CD4-positive, alpha-beta T cell treated with Interleukin-4 for 1 hour (primary cell): ENCODE data around the gene CDH13.

Experiments
- DNase-seq, 2 donors: peaks; one replicate each; pipeline ENCODE4 v3.0.0-alpha.2; 2020 to 2022

Gene CDH13

DNA sequence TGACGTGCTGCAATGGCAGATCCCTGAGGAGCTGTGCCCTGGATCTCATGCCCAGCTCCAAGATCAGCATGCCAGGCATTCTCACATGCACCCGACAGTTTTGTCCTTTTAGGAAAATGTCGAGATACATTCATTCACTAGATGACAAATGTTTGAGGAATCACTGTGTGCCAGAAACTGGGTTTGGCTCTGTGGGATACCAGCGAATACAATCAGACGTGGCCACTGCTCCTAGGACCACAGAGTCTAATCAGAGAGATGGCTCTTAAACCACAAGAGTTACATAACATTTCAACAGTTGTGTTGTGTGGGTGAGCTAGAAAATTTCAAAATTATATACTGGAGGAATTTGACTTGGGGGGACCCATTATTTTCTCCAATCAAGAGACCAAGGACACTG, 579.7 kb downstream of the CDH13 start:
- DNase-seq, result no peak

DNA sequence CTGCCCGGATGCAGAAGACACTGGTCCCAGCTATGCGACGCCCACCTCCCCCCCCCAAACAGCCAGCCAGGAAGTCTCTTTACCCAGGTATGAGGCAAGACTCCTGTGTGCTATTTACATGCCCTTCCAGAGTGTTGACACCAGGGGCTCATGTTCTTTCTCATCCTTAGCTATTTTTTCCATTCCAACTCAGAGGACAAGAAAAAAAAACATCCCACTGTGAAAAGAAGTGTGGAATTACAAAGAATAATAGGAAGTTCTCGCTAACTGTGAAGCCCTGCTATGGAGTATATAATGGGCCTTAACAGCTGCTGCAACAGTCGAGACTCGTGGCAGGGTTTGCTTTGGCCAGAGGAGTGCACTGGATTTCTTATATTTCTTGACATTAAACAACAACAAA, 584.9 kb downstream of the CDH13 start:
- no peak for DNase-seq

DNA sequence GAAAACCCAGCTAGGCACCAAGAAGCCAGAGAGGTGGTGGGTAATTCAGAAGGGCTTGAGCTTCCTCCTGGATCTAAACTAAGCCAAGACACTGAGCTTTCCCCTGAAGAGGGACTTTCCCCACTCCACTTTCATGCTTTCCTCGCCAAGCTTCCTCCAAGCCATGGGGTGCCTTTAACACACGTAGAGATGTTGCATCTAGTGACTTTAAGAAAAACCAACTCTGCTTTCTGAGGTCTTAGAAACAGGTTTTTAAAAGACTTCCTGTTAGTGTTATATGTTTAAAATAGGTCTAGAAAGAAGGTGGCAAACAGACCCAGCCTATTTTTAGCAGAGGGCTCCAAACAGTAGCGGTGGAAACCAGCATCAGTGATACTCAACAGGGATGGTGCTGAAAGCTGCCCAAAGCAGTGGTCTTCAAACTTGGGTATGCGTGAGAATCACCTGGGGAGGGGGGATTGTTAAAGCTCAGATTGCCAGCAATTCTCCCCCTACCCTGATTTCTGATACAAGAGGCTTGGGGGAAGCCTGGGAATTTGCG, 585.6 kb downstream of the CDH13 start:
- DNase-seq, result no peak

DNA sequence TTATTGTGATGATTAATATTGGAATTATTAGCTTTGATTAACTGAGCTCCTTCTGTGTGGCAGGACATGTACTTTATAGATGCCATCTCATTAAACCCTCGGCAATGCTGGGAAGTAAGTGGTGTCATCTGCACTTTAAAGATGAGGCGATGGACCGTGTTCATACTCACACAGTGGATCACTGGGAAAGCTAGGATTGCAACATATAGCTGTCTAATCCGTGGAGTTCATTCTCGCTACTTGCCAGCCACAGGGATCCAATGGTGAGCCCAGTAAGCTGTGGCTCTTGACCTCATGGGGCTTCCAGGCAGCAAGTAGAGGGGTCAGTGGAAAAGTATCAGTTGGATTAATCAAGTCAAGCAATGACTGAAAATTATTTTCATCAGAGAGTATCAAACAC, 587.9 kb downstream of the CDH13 start:
- no peak for DNase-seq

DNA sequence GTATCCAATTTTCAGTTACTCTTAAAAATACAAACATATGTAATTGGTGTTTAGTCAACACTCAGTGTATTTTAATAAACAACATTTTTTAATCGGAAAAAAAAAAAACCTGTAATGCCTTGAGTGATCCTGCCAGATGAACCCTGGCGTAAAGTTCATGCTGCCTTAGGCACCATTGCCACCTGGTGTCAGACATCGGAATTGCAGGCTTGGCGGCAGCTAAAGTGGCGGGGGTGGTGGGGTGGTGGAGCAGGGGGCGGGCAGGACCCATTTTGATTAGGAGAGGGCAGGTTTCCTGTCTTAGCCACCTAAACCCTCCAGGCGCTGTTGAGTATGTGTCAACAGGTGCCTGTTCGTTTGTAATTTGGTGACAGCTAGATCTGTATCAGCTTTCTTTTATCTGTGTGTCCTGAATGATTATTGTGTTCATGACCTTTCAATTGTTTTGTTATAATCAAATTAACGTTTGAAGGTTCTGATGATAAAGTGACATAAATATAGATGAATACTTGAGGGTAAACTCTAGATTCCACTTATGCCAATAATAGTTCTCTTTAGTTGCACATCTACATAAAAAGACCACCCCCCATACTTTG, 588.7 kb downstream of the CDH13 start:
- peak; percentile 13 to 31 for DNase-seq

DNA sequence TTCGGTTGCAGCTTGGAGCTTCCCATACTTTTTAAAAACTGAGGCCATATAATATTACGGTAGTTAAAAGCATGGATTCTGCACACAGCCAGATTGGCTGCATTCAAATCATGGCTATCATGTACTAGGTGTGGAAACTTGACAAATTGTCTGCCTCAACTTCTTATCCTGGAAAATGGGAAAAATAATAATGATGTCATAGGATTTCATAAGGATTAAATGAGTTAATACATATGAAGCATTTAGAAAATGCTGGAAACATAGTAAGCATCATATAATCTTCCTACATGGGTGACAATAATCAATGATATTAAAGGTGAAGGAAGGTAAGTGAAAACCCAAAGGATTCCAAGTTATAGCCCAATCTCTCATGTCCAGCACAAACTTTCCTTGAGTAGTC, 592.5 kb downstream of the CDH13 start:
- DNase-seq, result no peak

DNA sequence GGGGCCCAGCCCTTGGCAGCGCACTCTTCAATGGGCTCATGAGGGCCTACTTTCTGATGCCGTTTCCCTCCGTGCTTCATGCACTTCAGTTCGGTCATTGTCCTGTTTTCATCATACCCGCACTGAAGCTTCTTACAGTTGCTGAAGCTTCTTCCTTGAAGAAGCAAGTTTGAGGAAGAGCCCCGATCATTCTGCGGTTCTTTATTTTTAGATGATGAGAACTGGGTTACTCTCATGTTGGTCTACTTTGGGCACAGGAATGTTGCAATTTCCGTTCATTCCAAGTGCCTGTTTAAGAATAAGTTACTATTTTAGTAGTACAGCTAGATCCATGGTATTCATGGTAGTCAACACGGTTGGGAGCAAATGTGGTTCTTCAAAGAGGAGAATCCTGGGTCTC, 593.3 kb downstream of the CDH13 start:
- DNase-seq, result no peak

DNA sequence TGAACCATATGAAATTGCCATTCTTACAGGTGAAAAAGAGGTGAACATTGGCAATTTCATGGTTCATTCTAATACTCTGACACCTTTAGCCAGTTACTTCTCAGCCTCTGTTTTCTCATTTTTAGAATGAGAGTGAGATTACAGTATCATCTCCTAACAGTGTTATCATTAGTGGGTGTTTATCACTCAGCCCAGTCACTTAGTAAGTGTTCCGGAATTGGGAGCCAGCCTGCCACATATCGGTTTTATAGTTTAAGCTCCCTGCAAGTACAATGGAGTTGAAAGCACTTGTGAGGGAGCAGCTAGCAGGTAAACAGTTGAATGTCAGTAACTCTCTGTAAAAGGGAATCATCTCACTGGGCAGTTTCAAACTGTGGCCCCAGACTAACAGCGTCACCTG, 597.9 kb downstream of the CDH13 start:
- no peak for DNase-seq

DNA sequence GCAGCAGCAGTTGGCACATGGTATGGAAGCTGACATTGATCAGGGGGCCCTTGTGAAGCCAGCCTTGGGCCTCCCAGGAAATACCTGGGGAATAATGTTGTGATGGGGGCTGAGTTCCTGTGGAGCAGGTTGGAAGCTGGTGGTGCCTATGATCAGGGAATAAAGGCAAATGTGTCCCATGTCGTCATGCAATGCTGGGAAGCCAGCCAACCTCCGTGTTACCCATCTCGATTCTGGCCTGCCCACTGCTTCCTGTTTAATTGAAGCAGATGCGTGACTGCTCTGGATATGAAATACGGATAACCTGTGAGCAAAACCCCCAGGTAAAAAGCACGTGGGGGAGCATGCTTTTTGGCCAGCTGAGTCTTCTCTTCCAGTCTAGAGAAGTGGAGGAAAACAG, 600.6 kb downstream of the CDH13 start:
- no peak for DNase-seq

DNA sequence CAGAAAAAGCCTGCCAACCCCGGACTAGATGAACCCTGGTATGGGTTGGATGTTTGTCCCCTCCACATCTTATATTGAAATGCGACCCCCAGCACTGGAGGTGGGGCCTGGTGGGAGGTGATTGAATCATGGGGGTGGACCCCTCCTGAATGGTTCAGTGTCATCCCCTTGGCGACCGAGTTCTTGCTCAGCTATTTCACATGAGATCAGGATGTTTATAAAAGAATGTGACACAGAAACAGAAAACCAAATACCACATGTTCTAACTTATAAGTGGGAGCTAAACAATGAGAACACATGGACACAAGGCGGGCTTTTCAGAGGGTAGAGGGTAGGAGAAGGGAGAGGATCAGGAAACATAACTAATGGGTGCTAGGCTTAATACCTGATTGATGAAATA, 605.0 kb downstream of the CDH13 start:
- DNase-seq, result no peak

DNA sequence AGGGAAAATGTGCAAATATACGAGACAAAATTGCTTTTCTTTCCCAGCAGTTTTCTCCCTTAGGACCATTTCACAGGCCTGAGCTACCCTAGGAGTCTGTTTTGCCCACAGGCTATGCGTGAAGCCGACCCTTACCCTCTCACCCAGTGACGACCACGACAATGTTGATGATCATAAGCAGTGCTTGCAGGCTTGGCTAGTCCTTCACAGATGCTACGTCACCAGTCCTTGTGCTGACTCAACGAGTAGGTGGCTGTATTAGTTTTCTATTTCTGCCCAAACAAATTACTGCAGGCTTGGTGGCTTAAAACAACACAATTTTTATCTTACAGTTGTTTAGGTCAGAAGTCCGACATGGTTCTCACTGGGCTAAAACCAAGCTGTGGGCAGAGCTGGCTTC, 606.4 kb downstream of the CDH13 start:
- no peak for DNase-seq

DNA sequence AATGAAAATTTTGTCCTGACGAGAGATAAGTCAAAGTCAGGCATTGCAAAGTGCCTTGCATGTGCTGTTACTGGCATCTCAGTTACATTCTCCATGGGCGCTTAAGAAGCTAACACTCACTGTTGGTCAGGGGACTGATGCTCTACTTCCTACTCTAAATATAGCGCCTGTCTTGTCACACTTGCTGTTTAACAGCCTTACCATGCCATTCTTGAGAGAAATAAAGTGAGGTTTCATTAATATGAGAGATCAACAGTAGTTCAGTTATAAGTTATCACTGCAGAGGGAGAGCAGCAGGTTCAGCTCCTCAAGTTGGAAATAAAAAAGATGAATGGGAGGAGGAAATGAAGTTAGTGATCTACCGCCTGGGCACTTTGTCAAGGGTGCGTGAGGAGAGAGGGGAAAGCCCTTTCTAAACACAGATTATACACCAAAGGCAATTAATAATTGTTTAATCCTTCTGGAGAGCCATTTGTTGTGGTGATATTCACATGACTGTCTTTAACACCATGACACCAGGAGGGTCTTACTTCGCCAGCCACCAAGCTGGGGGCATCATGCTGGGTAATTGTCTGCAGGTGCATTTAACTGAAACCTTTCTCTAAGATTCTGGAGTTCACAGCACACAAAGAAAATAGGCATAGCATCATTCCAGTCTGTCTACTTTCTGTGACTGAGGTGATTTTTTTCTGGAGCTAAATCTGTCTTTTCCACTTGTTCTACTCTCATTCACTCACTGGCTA, 612.4 kb downstream of the CDH13 start:
- DNase-seq, result no peak

DNA sequence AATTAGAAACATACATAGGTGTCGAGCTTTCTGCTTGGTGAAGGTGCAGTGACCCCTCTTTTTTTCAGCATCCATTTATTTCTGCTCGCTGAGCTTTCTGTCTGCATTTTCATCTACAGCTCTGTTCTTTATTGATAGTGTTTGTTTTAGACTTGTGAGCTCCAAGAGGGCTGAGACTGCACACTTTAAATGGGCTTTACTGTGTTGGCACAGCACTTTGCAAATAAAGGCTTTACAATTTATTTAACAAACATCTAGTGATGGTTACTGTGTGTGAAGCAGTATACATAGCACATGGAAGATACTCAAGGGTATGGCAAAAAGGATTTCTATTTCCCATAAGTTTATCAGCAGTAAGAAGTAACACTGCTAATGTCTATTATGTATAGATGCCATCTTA, 617.3 kb downstream of the CDH13 start:
- DNase-seq, result no peak

DNA sequence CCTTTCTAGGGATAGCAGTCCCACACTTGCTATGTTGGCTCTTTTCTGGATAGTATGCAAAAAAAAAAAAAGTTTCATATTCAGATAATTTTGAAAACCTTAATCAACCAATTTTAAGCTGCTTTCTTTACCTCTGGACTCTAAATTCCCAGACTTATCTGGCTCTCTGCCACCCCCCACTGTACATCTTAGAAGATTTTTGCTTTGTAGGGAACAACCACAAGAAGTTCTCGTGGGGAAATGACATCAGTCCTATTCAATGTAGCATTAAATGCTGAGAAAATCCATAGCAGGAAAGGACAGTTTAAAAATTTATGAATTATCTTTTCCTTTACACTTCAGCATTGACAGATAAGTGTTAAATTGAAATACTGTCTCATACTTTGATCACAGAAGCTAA, 618.3 kb downstream of the CDH13 start:
- no peak for DNase-seq

DNA sequence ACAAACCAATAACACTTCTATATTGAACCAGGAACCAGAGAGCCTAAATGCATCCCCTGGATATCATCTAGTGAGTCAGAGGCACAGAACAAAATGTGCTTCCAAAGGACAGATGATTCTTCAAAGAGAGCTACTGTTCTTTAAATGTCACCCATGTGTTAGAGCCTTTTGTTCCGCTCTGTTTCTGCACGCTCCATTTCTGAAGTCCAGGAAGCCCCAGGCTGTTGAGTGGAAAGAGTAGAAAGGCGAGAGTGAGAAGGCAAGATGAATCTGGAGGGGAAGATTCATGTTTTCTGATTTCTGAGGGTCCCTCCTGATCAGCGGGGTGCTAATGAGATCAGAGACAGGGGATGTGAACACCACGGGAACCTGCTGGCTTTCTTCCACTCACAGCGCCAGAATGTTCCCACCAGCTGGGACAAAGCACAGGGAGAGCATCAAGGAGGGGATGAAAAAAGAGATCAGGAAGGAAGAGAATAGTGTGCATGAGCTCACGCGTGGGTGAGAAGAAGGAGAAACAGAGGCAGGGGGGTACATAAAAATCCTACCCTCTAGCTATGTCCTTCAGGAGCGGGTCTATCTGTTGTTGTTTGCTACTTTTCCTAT, 621.1 kb downstream of the CDH13 start:
- no peak for DNase-seq

DNA sequence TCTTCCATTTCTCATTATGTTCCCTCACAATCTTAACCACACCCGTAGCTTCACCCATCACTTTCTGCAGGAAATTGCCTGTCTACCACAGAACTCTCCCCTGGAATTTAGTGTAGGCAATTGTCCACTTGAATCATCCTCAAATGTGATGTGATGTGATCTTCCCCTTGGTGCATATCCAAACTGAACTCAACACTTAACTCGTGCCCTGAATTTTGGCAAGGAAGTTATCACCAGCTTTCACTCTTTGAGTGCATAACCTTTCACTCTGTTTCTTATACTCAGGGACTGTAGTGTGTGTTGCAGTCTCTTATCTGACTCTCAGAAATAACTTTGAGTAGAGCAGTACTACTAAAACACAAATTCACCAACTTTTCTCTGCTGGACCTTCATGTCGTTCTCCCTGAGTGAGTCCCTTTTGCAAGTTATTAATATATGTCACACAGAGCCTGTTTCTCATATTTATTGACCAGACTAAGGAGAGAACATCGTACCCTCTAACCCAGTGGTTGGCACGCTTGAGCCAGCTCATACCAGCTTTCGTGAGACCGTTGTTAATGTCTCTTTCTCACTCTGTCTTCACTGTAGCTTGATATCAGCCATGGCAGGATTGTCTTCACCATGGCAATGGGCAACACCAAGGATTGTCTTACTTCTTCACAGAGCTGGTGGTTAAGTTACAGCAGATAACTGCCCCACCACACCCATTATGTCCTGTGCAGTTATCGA, 622.1 kb downstream of the CDH13 start:
- DNase-seq, result no peak

DNA sequence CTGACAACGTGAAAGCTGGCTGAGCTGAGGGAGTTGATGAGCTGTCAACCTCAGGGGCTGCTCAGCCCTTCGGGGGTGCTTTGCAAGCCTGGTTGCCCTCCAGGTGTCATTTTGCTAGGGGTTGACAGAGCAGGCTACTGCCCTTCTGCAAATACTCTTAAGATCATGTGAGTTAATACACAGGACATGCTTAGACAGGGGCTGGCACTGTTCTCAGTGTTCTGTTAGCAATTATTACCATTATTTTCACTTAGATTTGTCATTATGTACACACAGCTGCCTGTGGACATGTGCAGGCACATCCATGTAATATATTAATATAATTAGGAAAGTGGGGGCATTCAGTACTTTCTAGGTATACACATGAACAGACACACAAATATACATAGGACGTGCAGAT, 626.8 kb downstream of the CDH13 start:
- no peak for DNase-seq

DNA sequence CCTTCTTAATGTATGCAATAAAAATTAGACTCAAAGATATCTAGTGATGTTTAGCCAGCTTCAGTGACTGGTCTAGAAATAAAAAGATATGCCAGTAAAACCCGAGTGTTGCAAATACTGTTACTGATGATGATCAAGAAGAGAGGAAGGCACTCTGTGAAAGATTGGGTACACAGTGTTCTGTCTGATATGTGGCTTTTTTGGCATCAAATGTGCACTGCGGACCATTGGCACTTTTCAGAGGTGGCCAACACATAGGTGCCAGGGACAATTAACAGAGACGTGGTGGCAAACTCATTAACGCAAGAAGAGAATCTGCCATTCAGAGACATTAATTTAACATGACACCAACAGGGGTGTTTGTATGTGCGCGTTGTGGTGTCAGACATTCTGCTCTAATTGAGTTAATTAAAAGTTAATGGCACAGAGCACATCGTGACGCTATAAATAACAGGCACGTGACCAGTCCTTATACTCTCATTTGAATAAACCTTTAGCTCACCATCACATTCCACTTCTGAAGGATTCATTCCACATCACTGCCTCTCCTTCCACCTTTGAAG, 631.7 kb downstream of the CDH13 start:
- DNase-seq, result no peak

DNA sequence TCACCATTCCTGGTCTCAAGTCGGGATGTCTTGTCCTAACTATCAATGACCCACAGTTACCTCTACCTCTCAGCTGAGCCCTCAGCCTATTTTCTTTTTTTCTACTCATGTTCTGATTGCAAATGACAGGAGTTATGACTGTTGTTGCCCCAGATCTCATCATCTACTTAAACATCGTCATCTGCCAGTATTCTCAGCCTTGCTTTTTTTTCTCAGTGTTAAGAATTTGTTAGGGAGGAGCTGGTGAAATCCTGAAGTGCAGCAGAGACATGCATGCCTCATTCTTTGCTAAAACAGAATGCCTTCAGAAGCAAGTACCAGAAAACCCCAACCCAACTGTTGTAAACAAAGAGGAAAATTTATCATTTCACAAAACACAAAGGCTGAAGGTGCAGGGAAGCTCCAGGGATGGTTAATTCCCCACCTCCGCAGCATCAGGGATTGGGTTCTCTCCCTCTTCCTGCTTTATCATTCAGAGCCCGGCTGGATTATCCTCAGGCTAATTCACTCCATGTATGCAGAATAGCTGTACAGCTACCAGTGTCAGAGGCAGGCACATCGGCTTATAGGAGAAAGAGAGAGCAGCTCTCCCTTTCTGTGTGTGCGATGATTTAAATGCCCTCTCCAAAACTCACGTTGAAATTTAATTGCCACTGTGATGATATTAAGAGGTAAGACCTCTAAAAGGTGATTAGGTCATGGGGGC, 640.2 kb downstream of the CDH13 start:
- no peak for DNase-seq

DNA sequence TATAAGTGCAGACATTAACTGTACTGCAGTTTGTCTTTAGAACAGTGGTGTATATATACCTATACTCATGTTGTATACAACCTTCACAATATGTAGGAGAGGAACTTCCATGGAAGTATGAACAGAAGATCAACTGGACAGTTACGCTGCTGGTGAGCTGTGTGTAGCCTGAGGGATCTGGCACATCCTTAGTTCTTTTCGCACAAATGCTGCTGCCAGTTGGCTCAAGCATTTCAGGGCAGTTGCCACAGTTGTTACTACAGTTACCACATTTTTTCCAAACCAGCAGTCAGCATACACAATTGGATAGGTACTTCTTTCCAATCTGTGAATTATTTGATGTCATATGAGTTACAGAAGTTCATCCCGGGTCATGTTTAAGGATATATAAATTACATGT, 641.4 kb downstream of the CDH13 start:
- DNase-seq, result no peak

DNA sequence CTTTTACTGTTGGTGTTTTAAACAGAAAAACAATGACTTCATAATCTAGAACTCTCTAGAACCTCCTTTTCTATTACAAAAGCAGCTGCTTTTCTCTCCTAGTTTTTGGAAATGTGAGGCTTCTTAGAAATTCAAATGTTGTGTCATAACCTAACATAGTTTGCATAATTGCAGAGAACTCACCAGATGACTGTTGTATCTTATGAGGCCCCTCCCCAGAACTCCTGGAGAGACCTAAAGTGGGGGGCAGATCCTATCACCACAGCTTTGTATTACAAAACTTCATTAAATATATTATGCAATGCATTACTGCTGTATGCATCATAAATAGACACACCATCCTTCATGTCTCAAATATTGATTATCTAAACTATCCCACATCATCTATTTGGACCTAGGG, 642.3 kb downstream of the CDH13 start:
- DNase-seq, result no peak

DNA sequence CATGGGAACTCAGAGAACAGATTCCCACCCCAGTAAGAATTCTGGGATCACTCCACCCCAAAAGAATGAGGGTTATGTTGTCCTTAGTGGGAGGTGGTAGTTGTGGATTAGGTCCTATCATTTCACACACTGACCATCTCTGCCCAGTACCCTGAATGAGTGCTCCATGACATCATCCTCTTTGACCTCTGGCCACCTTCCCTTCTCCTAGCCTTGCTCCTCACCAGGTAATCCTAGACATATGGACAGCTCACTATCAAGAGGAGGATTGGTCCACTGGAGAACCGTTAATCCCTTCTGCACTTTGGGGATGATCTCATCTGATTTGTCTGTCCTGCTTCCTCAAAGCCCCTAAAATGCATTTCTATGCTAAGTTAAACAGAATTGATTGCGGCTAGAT, 642.8 kb downstream of the CDH13 start:
- no peak for DNase-seq

DNA sequence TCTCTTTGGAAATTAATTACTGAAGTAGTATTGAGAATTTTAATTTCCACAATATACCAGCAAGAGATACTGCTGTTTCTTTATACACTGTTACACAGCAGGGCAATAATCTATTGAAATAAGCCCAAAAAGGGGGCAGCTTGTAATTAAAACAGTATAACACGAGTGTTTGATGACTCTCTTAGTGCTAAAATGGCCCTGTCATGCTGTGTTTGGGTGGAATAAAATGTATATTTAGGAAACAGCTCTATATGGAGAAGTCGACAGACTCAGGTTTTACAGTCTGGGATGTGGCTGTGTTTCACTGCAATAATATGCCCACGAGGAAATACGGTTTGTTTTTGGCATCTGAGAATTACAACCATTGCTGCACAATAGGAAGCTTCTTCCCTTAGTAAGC, 643.3 kb downstream of the CDH13 start:
- DNase-seq, result no peak
